HG02759 (cell line): ENCODE measurements around the gene PPP1R7.

Source experiments
- ATAC-seq: cut with Tn5 transposase; IDR thresholded peaks from one replicate; pipeline ENCODE4 v1.9.1; 2021; ENCODE audit warnings: mild to moderate bottlenecking, moderate library complexity; ENCODE audit not compliant: unreplicated experiment

PPP1R7 gene

DNA sequence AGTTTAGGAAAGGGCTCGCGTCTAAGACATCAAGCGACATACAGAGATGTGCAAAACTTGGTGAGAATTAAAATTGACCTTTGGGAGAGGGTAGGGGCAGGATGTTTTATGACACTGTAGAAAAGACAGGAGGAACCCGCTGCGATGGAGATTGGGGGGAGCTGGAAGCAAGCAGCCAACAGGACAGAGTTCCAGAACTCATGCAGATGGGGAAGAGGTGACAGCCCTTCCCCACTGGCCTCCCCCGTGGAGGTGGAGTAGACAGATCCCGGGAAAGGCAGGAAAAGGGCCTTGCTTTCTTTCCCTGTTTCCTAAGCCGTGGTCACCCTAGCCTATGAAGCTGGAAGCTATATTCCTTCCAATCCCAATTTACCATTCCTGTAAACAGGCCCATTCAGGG, 77.3 kb downstream of the PPP1R7 start:
- ATAC-seq: no peak

GRCh38 chr2:241228081-241228859, 78.0 kb downstream of the PPP1R7 start:
- ATAC-seq: no peak

DNA sequence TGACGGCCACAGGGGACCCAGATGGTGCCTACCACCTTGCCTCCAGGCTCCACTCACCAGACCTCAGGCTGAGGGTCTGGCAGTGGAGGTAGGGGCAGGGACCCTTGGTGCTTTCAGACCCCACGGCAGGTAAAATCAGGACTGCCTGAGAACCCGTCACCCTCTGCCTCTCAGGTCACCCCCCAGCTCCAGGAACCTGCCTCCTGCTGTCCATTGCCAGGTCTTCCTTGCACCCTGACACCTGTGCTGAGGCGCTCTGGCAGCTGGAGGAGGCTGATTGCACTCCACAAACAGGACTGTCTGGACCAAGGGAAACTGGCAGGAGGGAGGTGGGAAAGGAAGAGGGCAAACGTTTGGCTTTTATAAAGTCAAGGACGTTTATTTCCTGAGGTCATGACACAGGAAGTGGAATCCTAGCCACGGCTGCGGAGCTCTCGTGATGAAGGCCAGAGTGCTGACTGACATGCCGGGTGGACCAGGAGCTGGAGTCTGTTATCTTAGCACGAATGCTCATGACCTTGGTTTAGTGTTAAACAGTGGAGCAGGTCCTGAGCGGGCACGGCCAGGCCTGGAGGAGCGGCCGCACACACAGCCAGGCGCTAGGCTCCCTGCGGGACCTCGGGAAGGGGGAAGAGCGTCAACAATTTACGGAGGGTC, 78.7 kb downstream of the PPP1R7 start:
- ATAC-seq: no peak

DNA sequence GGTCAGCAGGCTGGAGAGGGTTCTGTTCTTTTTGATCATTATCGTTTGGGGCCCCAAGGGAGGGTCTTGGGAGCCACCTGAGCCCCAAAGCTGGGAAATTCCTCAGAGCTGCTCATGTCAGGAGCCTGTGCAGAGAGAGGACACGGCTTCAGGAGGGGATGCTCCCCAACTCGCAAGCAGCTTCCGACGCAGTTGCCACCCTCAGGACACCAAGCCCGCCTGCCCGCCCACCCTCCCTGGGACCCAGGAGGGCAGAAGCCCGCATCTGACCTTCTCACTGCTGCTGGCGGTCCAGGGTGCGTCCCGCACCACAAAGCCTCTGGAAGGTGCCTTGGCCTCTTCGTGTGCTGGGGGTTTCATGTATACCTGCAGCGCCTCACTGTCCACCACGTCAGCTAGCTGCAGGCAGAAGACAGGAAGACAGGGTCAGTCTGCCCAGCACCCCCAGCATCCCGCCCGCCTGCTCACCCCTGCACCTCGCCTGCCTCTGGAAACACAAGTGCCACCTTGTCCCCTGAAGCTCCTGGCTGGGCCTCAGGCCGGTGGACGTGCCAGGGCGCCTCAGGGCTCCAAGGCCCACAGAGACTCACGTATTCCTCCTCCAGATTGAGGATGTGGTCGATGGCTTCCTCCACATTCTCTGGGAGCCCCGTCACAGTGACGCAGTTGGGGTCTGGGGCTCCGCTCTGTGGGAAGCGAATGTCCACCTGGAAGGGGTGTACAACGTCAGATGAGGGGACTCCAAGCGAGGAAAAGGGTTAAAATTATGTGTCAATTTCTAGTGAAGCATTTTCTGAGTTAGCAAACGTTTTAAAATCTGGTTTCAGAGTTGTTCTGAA, 79.5 kb downstream of the PPP1R7 start:
- no peak for ATAC-seq

GRCh38 chr2:241230435-241230834, 80.2 kb downstream of the PPP1R7 start:
- ATAC-seq: no peak

- ATAC-seq: no peak
These were observed 82.7 kb downstream of the PPP1R7 start for GRCh38 chr2:241232736-241233575.
